Activated T-helper 1 cell treated with anti-CD3 and anti-CD28 coated beads, Interleukin-12 subunit alpha, Interleukin-12 subunit beta, Interleukin-2, Interleukin-4 antibody, amounts not matched to agents 30 ng/mL and 10 ng/mL and 1 ng/mL, durations not matched to agents 14 hours and 24 hours and 36 hours (primary cell): ENCODE measurements around the gene CLCNKA. TPM values are rescaled to one million over a fixed set of nuclear protein-coding genes. Genes with fewer than 3 reads are reported as not detected.
"Not testable (repeated sequence)": the region's sequence is repeated elsewhere in the genome, so short reads cannot be mapped to it uniquely, and the experiment has no call there.

Source experiments
- DNase-seq: peaks from one replicate; pipeline ENCODE4 v3.0.0; 2021; ENCODE audit warnings: low spot score
- H3K27ac Mint-ChIP-seq: one replicate; pipeline ENCODE4 v1.8.0; 2021; ENCODE audit warnings: mild to moderate bottlenecking, mixed read lengths
- H3K27me3 Mint-ChIP-seq: one replicate; pipeline ENCODE4 v1.8.0; 2022; ENCODE audit warnings: mild to moderate bottlenecking, moderate library complexity, mixed read lengths; ENCODE audit not compliant: insufficient read depth
- H3K36me3 Mint-ChIP-seq: one replicate; pipeline ENCODE4 v1.8.0; 2021; ENCODE audit warnings: low read depth, mixed read lengths
- H3K4me1 Mint-ChIP-seq: one replicate; pipeline ENCODE4 v1.8.0; 2021; ENCODE audit warnings: low read depth, mixed read lengths
- H3K4me3 Mint-ChIP-seq: one replicate; pipeline ENCODE4 v1.8.0; 2021; ENCODE audit warnings: mild to moderate bottlenecking, moderate library complexity, mixed read lengths
- H3K9me3 Mint-ChIP-seq: one replicate; pipeline ENCODE4 v1.8.0; 2021; ENCODE audit warnings: mixed read lengths
- intact Hi-C: fragments of 100-400 bp; cut with micrococcal nuclease; formaldehyde crosslinking; loops from one replicate; pipeline ENCODE4 v1.15.1; 2024
- total RNA-seq: library from RNA; stranded (reverse); gene quantifications from 2 replicates; pipeline ENCODE4 v1.2.3, GENCODE V29; 2022

CLCNKA gene
- total RNA-seq, 1 donor from 2014 or later: not detected

DNA sequence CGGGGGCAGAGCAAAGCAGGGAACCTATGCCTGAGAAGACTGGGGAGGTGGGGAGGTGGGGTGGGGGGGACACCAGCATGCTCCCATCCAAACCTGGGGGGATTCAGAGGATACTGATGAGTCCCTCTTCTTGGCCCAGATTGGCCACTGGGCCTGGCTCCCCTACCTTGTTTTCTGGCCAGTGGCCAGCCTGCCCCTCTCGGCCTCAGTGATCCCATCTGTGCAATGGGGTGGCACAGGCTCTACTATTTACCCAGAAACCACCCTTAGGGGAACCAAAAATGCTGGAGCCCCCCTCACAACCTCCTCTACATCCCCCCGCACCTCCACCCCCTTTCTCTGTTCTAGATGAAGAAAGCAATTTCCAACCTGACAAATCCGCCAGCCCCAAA is 34.7 kb downstream of the CLCNKA start:
- H3K9me3 Mint-ChIP-seq, H3K27ac Mint-ChIP-seq, DNase-seq, H3K4me3 Mint-ChIP-seq, H3K36me3 Mint-ChIP-seq, H3K4me1 Mint-ChIP-seq, H3K27me3 Mint-ChIP-seq: not testable (repeated sequence)
- intact Hi-C loops: loop anchor here (1.0 kb wide), 4 partner anchors 47 to 264 kb away; no protein-coding TSS in a partner anchor

DNA sequence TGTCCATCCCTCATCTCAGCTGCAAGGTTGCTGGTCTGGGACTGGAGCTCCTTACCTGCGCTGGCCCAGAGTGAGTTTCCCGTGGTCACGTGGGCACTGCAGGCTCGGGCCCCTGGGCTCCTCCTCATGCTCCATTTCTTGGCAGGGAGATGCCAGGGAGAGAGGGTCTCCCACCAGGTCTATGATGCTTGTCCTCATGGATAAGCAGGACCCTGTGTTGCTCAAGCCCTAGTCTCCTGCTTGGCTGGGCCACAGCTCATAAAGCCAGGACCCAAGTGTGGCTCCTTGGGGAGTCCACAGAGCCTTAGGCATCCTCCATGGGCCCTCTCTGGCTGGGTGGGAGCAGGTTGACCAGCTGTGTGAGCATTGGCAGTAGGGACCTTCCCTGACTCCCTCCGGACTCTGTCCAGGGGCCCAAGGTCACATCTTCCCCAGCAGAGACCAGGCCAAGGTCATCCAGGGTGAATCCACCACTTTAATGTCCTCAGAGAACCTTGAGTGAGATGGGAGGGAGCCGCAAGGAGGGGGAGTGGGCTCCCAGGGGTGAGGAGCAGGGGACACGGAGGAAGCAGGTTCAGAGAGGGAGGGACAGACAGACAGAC is 35.6 kb downstream of the CLCNKA start:
- H3K27ac Mint-ChIP-seq, H3K9me3 Mint-ChIP-seq: not testable (repeated sequence)

DNA sequence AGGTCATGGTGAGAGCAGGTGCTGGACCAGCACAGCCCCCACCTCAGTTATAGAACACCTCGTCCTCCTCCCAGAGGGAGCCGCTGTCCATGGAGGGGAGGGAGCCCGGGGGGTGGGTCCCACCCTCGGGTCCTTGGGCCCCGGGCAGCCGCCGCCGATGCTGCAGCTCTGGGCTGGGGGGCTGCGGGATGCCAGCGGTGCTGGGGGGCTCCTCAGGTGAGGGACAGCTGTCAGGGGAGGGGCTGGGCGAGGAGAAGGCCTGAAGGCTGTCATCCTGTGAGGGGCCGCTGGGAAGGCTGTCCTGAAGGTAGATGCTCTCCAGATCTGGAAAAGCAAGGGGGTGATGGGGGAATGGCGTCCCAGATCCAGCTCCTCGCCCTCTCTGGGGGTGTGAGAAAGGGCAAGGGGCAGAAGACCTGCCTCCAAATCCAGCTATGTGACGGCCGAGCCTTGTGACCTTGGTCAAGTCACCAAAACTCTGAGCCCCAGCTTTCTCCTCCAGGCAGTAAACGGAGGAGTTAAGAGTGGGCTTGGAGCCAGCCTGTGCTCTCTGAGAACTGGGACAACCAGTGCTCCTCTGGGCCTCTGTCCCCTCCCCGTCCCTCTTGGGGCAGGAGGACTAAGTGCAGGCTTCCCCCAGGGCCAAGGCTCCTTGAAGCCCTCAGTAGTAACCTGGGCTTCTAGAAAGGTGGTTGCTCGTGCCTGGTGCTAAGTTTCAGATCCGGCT is 36.7 kb downstream of the CLCNKA start:
- not testable (repeated sequence) for H3K27me3 Mint-ChIP-seq

More for the DNA sequence above, 35.6 kb downstream of the CLCNKA start:
- not testable (repeated sequence) for H3K27me3 Mint-ChIP-seq, H3K36me3 Mint-ChIP-seq, DNase-seq, H3K4me3 Mint-ChIP-seq, H3K4me1 Mint-ChIP-seq
- intact Hi-C loops: loop anchor here (1.0 kb wide), 1 partner anchor 24 kb away; no protein-coding TSS in a partner anchor

DNA sequence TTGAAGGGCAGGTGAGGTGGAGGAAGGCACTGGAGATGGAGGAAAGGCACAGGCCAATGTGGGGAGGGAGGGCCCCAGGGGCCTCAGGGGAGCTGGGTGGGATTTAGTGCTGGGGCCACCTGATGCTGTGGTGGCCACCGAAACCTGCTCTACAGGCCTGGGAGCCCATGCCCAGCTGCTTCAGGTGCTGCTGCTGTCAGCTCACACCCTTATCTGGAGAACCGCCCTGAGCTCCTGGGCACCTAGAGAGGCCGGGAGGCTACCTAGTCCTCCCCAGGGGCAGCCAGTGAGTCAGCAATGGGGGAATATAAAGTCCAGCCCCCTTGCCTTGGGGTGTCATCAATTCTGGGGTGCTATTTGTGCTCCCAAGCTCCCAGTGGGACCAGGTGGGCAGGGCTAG is 39.4 kb downstream of the CLCNKA start:
- DNase-seq: no peak
- Mint-ChIP-seq H3K36me3 (no peaks in the 10 kb centered on the region), H3K4me3 (no peak overlapping the region), H3K9me3 (no peaks in the 10 kb centered on the region), H3K27ac (no peak overlapping the region), H3K4me1 (peaks cover 23% of the 10 kb centered on the region), H3K27me3 (peaks cover 6% of the 10 kb centered on the region)
- intact Hi-C loops: no loop called here

More for the DNA sequence above, 36.7 kb downstream of the CLCNKA start:
- H3K9me3 Mint-ChIP-seq, H3K4me3 Mint-ChIP-seq, H3K36me3 Mint-ChIP-seq, intact Hi-C loops, H3K27ac Mint-ChIP-seq, DNase-seq, H3K4me1 Mint-ChIP-seq: not testable (repeated sequence)

DNA sequence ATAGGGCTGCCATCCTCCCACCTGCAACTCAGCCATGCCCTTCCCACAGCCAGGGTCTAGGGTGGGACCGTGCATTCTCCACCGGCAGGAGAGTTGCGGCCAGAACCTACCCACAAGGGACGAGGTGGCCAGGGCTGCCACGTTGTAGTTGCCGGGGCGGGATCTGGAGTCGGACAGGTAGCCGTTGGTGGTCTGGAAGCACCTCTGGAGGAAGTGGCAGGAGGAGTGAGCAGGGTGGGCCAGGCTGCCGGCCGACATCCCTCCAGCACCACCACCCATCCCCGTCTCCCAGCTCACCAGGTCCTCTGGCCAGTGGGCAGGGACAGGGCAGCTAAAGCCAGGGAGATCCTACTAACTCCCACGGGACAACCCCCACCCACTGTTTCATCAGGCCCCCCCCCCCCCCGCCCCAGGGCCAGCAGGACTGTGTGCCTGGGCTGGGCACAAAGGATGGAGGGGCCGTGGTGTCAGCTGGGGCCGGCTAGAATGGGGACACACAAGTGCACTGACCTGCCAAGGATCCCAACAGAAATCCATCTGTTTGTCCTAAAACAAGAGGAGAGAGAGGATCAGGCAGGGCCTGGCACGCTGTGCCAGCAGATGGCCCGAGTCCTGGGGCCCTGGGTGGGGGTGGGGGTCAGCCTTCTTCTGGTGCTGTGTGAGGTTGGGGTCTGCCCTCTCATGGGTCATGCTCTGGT is 40.3 kb downstream of the CLCNKA start:
- H3K27me3 Mint-ChIP-seq, H3K27ac Mint-ChIP-seq, DNase-seq, H3K9me3 Mint-ChIP-seq, H3K4me3 Mint-ChIP-seq, H3K36me3 Mint-ChIP-seq, intact Hi-C loops: not testable (repeated sequence)
- H3K4me1 Mint-ChIP-seq: peaks cover 23% of the 10 kb centered on the region

DNA sequence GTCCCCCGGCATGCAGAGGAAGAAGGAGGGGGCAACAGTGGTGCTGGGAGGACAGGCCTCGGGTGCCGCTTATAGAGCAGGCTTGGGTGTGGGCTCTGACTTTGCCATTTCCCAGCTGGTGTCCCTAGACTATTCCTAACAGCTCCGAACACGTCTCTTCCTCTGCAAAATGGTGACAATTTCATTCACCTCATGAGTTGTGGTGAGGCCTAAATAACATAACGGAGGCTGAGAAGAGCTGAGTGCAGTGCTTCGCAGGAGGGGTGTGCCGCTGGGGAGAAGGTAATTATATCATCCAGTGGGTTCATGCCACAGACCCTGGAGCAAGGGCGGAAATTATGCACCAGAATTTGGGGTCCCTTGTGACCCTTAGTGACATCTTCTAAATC is 40.8 kb downstream of the CLCNKA start:
- not testable (repeated sequence) for H3K9me3 Mint-ChIP-seq

DNA sequence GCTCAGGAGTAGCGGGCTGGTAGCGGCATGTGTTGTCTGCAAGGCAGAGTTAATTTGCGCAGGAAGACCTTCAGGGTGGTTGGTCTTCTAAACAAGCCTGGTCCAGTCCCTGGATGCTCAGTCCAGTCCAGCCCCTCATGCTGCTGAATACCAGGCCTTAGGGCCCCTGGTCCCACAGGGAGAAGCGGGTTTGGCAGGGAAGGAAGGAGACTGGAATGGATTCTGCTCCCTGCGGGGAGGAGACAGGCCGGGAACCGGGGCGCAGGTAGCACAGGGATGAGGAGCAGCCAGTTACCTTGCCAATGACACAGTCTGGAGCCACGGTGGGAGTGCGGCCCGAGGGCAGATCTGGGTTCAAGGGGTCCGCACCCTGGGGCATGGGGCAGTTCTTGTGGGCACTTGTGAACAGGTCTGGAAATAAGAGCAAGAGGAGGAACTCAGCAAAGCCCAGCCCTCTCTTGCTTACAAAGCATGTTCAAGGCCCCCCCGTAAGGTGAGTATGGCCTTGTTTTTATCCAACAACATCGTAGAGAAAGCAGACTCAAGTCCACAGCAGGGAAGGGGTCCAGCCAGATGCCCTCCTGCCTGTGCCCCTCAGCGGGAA is 41.5 kb downstream of the CLCNKA start:
- Mint-ChIP-seq H3K4me1 (peaks cover 23% of the 10 kb centered on the region), H3K36me3 (no peaks in the 10 kb centered on the region), H3K27ac (no peak overlapping the region), H3K27me3 (peaks cover 9% of the 10 kb centered on the region), H3K4me3 (no peak overlapping the region), H3K9me3 (no peaks in the 10 kb centered on the region)
- no peak for DNase-seq
- intact Hi-C loops: no loop called here

More for the DNA sequence above, 40.8 kb downstream of the CLCNKA start:
- H3K27ac Mint-ChIP-seq, DNase-seq, H3K27me3 Mint-ChIP-seq, intact Hi-C loops, H3K36me3 Mint-ChIP-seq, H3K4me3 Mint-ChIP-seq: not testable (repeated sequence)
- peaks cover 23% of the 10 kb centered on the region for H3K4me1 Mint-ChIP-seq

DNA sequence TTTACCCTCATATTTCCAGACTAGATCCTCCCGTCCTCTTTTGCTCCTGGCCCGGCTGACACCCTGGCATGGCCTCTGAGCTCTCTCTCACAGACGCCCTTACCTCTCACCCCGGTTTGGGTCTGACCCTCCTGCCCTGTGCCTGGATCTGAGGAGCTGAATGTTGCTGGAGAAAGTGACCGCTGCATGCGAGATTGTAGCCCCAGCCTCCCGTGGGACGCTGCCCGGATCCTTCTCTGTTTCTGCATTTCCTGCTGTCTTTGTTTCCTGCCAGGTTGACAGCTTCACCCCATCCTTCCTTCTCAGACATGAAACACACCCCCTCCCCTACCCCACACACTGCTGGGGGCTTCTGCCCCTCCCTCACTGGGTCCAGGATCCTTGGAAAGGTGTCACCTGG is 42.1 kb downstream of the CLCNKA start:
- no peak overlapping the region for H3K27ac Mint-ChIP-seq
- peaks cover 28% of the 10 kb centered on the region for H3K4me1 Mint-ChIP-seq
- no peak for DNase-seq
- no peaks in the 10 kb centered on the region for H3K9me3 Mint-ChIP-seq
- H3K27me3 Mint-ChIP-seq: peaks cover 10% of the 10 kb centered on the region
- intact Hi-C loops: no loop called here
- H3K36me3 Mint-ChIP-seq: no peaks in the 10 kb centered on the region
- H3K4me3 Mint-ChIP-seq: peak overlapping the region; percentile 60

DNA sequence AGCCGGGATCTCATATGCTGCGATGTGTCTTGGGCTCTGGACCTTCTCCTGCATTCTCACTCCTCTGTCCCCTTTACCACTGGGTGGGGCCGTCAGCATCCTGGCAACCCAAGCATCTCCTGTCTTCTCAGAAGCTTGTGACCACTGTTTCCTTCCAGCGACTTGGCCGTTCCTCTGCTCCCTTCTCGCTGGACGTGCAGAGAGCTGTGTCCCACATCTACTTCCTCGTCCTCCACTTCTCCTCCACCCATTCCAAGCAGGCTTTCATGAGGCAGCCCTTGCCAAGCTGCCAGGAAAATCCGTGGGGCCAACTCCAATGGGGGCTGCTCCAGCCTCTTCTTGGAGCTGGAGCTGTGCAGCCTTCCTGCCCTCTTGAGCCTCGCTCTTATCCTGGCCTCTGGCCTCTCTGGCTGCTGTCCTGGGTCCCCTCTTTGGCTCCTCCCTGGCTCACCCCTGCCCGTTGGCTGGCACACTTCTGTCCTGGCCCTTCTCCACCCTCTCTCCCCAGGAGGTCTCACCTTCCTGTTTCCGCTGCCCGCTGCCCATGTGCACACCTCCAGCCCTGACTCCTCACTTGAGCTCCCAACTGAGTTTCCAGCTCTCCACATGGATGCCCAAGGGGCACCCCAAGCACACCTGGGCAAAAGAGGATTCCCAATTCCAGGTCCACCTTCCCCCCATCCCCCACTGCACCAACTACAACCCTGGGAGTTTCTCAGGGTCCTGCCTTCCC is 42.9 kb downstream of the CLCNKA start:
- intact Hi-C loops: no loop called here
- no peak overlapping the region for H3K27ac Mint-ChIP-seq
- H3K9me3 Mint-ChIP-seq: no peaks in the 10 kb centered on the region
- peaks cover 28% of the 10 kb centered on the region for H3K4me1 Mint-ChIP-seq
- H3K4me3 Mint-ChIP-seq: peak overlapping the region; percentile 60
- no peak for DNase-seq
- peaks cover 11% of the 10 kb centered on the region for H3K27me3 Mint-ChIP-seq
- no peaks in the 10 kb centered on the region for H3K36me3 Mint-ChIP-seq

DNA sequence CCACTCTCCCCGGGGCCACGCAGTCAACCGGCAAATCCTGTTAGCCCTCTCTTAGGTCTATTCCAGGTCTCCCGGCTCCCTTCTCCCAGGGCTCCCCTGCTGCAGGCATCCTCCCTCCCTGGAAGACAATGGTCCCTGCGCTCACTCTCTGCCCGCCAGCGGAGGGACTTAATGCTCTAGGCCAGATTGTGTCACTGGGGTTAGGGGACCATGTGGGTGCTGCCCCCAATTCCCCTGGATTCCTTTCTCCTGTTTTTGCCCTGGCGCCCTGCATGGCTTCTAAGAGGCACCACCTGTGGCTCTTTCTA is 43.4 kb downstream of the CLCNKA start:
- no peak for DNase-seq
- Mint-ChIP-seq H3K27me3 (peaks cover 11% of the 10 kb centered on the region), H3K27ac (no peak overlapping the region), H3K36me3 (no peaks in the 10 kb centered on the region), H3K9me3 (no peaks in the 10 kb centered on the region), H3K4me1 (peaks cover 34% of the 10 kb centered on the region), H3K4me3 (no peak overlapping the region)
- intact Hi-C loops: no loop called here

DNA sequence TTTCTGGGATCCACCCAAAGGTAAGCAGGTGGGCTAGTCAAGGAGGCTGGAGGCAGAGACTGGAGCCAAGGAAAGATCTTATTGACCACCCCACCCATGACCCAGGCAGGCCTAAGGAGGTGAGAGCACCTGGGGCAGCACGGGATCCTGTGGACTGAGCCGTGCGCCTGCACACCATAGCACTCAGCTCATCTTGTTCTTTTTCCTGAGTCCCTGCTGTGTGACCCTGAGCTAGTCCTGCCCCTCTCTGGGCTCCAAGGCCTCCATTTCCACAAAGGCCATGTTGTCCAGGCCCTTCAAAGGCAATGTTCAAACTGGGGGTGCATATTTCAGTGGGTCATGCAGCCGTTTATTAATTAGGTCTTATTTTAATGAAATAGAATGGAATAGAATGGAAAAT is 44.4 kb downstream of the CLCNKA start:
- no peaks in the 10 kb centered on the region for H3K36me3 Mint-ChIP-seq
- peaks cover 8% of the 10 kb centered on the region for H3K27me3 Mint-ChIP-seq
- no peaks in the 10 kb centered on the region for H3K9me3 Mint-ChIP-seq
- H3K4me3 Mint-ChIP-seq: no peak overlapping the region
- H3K27ac Mint-ChIP-seq: no peak overlapping the region
- intact Hi-C loops: no loop called here
- DNase-seq: no peak
- peaks cover 41% of the 10 kb centered on the region for H3K4me1 Mint-ChIP-seq

DNA sequence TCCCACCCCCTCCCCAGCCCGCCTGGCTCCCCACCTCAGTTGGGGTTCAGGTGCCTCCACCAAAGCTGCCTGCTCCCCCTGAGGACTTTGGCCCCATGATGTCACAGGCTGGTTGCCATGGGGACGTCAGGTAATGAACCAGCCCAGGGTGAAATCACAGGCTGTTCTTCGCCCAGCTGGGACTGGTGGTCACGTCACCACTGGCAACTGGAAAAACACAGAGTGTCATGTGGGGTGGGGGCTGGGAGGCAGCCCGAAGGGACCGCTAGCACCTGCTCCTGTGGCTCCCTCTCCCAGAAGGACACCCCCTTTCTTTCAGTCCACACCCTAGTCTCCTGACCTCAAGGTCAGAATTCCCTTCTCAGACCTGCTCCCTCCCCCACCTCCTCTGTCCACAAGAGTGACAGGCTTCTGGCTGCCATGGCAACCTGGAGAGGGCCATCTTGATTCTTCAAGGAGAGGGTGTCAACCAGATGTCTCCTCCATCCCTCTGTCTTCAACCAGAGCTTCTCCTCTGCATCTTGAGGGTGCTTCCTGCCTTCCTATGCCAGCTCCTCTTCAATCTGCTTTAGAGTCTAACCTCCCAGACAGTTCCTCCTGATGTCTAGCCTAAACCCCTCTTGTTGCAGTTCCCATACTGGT is 45.4 kb downstream of the CLCNKA start:
- intact Hi-C loops: no loop called here
- DNase-seq: no peak
- peaks cover 17% of the 10 kb centered on the region for H3K27me3 Mint-ChIP-seq
- H3K36me3 Mint-ChIP-seq: no peaks in the 10 kb centered on the region
- no peaks in the 10 kb centered on the region for H3K9me3 Mint-ChIP-seq
- H3K4me1 Mint-ChIP-seq: peaks cover 42% of the 10 kb centered on the region
- no peak overlapping the region for H3K4me3 Mint-ChIP-seq
- no peak overlapping the region for H3K27ac Mint-ChIP-seq
